HEK293T (cell line): ENCODE measurements around the gene TIGD4.

Experiments used
- BHLHE40 ChIP-seq: fragments of 450-650 bp; IDR thresholded peaks from 2 replicates; pipeline ENCODE4 v1.6.1; 2016; ENCODE audit warnings: mild to moderate bottlenecking, moderate library complexity, borderline replicate concordance
- FOXA1 ChIP-seq: fragments of 450-650 bp; IDR thresholded peaks from 2 replicates; pipeline ENCODE4 v1.6.1; 2016; ENCODE audit warnings: mild to moderate bottlenecking
- FOXM1 ChIP-seq: fragments of 450-650 bp; IDR thresholded peaks from 2 replicates; pipeline ENCODE4 v1.6.1; 2017; ENCODE audit warnings: mild to moderate bottlenecking, borderline replicate concordance
- NFRKB ChIP-seq: fragments of 450-650 bp; IDR thresholded peaks from 2 replicates; pipeline ENCODE4 v1.6.1; 2016; ENCODE audit warnings: mild to moderate bottlenecking, moderate library complexity
- SP1 ChIP-seq: fragments of 450-650 bp; IDR thresholded peaks from 2 replicates; pipeline ENCODE4 v1.6.1; 2017
- SUZ12 ChIP-seq: fragments of 450-650 bp; IDR thresholded peaks from 2 replicates; pipeline ENCODE4 v1.6.1; 2016; ENCODE audit warnings: mild to moderate bottlenecking
- TARDBP ChIP-seq: fragments of 450-650 bp; IDR thresholded peaks from 2 replicates; pipeline ENCODE4 v1.6.1; 2016
- ZNF384 ChIP-seq: fragments of 450-650 bp; IDR thresholded peaks from 2 replicates; pipeline ENCODE4 v1.6.1; 2016
- TF ChIP-seq, protein P1 (sequence below): fragments of 450-650 bp; IDR thresholded peaks from 2 replicates; pipeline ENCODE4 v1.6.1; 2016

DNA sequence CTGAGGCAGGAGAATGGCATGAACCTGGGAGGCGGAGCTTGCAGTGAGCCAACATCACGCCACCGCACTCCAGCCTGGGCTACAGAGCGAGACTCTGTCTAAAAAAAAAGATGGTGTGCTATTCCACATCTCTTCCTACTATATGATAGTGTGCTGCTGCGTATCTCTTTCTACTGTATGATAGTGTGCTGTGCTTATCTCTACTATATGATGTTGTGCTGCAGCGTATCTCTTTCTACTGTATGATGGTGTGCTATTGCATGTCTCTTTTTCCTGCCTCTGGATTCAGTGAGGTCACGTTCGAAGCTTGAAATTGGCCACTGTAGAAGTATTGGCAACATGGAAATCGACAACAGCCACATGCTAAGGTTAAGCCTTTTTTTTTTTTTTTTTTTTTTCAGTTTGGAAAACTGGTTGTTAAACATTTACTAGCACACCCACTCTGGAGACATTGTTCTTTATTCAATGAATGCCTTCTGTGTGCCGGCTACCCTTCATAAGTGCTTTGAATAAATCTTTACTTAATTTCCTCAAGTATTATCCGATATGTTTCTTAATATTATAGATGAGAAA, 31.3 kb upstream of the TIGD4 start:
- TF ChIP-seq ZNF384 (no peak), SP1 (no peak), SUZ12 (no peak), BHLHE40 (no peak), NFRKB (no peak), FOXA1 (no peak), FOXM1 (no peak), TARDBP (no peak)
- TF ChIP-seq, protein P1, sequence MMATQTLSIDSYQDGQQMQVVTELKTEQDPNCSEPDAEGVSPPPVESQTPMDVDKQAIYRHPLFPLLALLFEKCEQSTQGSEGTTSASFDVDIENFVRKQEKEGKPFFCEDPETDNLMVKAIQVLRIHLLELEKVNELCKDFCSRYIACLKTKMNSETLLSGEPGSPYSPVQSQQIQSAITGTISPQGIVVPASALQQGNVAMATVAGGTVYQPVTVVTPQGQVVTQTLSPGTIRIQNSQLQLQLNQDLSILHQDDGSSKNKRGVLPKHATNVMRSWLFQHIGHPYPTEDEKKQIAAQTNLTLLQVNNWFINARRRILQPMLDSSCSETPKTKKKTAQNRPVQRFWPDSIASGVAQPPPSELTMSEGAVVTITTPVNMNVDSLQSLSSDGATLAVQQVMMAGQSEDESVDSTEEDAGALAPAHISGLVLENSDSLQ: no peak
